Stimulated activated CD8-positive, alpha-beta memory T cell treated with anti-CD3 and anti-CD28 coated beads, Interleukin-12 subunit alpha, Interleukin-12 subunit beta, amount 100 ng/mL, for 24 hours (primary cell): ENCODE results near the gene PCGF3.
"Not testable (repeated sequence)": the region's sequence is repeated elsewhere in the genome, so short reads cannot be mapped to it uniquely, and the experiment has no call there.

Experiments
- DNase-seq: peaks from one replicate; pipeline ENCODE4 v3.0.0-alpha.2; 2020; ENCODE audit errors: extremely low read depth

PCGF3 gene

GRCh38 chr4:795726-796119 lies 90.1 kb downstream of the PCGF3 start:
- DNase-seq, result no peak

GRCh38 chr4:796206-796605 lies 90.6 kb downstream of the PCGF3 start:
- DNase-seq, result no peak

GRCh38 chr4:797066-797465 lies 91.4 kb downstream of the PCGF3 start:
- no peak for DNase-seq

GRCh38 chr4:801436-802124 lies 95.9 kb downstream of the PCGF3 start:
- no peak for DNase-seq

- DNase-seq, result no peak
Observed at GRCh38 chr4:803884-804283, 98.3 kb downstream of the PCGF3 start.

- DNase-seq, result no peak
Observed at GRCh38 chr4:804804-805203, 99.2 kb downstream of the PCGF3 start.

GRCh38 chr4:806979-807378 lies 101.3 kb downstream of the PCGF3 start:
- DNase-seq, result not testable (repeated sequence)

- DNase-seq, result no peak
Observed at GRCh38 chr4:807792-808191, 102.2 kb downstream of the PCGF3 start.

- no peak for DNase-seq
Observed at GRCh38 chr4:808860-809570, 103.4 kb downstream of the PCGF3 start.

- DNase-seq, result no peak
Observed at GRCh38 chr4:813900-814299, 108.3 kb downstream of the PCGF3 start.

GRCh38 chr4:814312-814850 lies 108.7 kb downstream of the PCGF3 start:
- DNase-seq, result no peak

GRCh38 chr4:815464-816146 lies 110.0 kb downstream of the PCGF3 start:
- no peak for DNase-seq

GRCh38 chr4:818106-818921 lies 112.7 kb downstream of the PCGF3 start:
- no peak for DNase-seq

GRCh38 chr4:819401-820229 lies 114.0 kb downstream of the PCGF3 start:
- no peak for DNase-seq
